Measurements from ENCODE around the gene EVC.

DNA sequence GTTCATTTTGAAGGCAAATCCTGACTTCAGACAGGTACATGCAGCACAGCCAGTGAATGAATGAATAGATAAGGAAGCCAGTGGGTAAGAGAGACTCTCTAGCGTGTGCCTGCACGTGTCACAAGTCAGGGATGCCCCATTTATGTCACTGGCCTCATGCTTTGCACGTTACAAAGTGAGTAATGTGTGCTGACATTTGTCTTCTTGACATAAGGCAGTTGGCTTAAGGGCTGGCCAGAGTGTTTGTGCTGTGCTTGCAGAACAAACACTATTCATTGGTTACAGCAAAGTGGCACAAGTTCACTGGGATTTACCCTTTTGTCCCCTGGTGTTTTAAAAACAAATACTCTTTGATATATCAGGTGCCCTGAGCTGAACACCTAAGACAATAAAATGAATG, 125.9 kb downstream of the EVC start:
- no peak for TF ChIP-seq SUZ12 (IDR thresholded peaks at IDR 0.05; ENCODE audit: extremely low read depth, insufficient read depth, insufficient read length)
- no peak for TF ChIP-seq YY1 (IDR thresholded peaks at IDR 0.05; ENCODE audit: insufficient read depth, insufficient read length)

All from NT2/D1 (cell line).